ENCODE results near the gene MYOZ1. TPM values are rescaled to one million over a fixed set of nuclear protein-coding genes. Genes with fewer than 3 reads are reported as not detected.

MYOZ1 gene
- total and polyA plus RNA-seq, 2 donors (not counting 1 experiment from before 2014, with no cell fraction given), result not detected

- Histone ChIP-seq H3K36me3 (replicated peaks in 1 of 2; ENCODE audit: control extremely low read depth in 1 of 2, control insufficient read depth in 1 of 2, extremely low read depth in 1 of 2, insufficient read depth in 2 of 2, low read length in 1 of 2) (no peaks in the 10 kb centered on the region), H3K79me2 (ENCODE audit: control insufficient read depth, insufficient read depth, low read length) (no peaks in the 10 kb centered on the region), H3K9me3 (ENCODE audit: control extremely low read depth in 1 of 3, control insufficient read depth in 2 of 3, insufficient read depth in 1 of 3, low read length in 2 of 3) (no peaks in the 10 kb centered on the region), H3K4me1 (ENCODE audit: control insufficient read depth in 2 of 2, insufficient read depth in 2 of 2, low read length in 2 of 2) (no peaks in the 10 kb centered on the region), H3K27me3 (replicated peaks in 1 of 4; ENCODE audit: control extremely low read depth in 1 of 4, control insufficient read depth in 3 of 4, insufficient read depth in 4 of 4, low read length in 3 of 4) (no peaks in the 10 kb centered on the region), H2AFZ (ENCODE audit: insufficient read depth, low read depth, low read length, poor library complexity, severe bottlenecking) (no peak overlapping the region), H3K9ac (ENCODE audit: low read length) (no peak overlapping the region), H3K27ac (ENCODE audit: low read length in 2 of 2) (no peak overlapping the region), H3K4me2 (replicated peaks; ENCODE audit: low read depth, low read length, poor library complexity, severe bottlenecking) (no peak overlapping the region), H3K4me3 (ENCODE audit: control extremely low read depth in 1 of 5, extremely low read depth in 1 of 5, insufficient read depth in 1 of 5, low read depth in 2 of 5, low read length in 4 of 5) (no peak overlapping the region), H4K20me1 (ENCODE audit: control insufficient read depth, insufficient read depth, low read length, poor library complexity, severe bottlenecking) (no peaks in the 10 kb centered on the region)
- ChIA-PET POLR2A (no interaction called here), CTCF (interaction anchor here (1.5 to 1.6 kb wide), 2 partner anchors 11 to 105 kb away, joined by 3 to 5 read pairs; no protein-coding TSS in a partner anchor)
- Mint-ChIP-seq H3K27me3 (no peaks in the 10 kb centered on the region), H3K4me1 (no peaks in the 10 kb centered on the region), H3K27ac (no peak overlapping the region), H3K9me3 (ENCODE audit: insufficient read depth) (no peaks in the 10 kb centered on the region), H3K4me3 (no peak overlapping the region)
- ATAC-seq (ENCODE audit: low read depth) (no peak), DNase-seq (no peak)
- 96% methylated on average over 5 of the region's 5 CpGs for WGBS (ENCODE audit: insufficient coverage)
- no peak for TF ChIP-seq EZH2 (IDR thresholded peaks at IDR 0.05; ENCODE audit: borderline replicate concordance, insufficient read depth, low read depth, low read length, poor library complexity, severe bottlenecking)
- TF ChIP-seq CTCF (IDR thresholded peaks at IDR 0.05), result no peak
- intact Hi-C loops (cut with micrococcal nuclease), result no loop called here
Measured at GRCh38 chr10:73634421-73634820, 6.9 kb downstream of the MYOZ1 start.

GRCh38 chr10:73629165-73629564, 12.1 kb downstream of the MYOZ1 start:
- 97% methylated on average over 4 of the region's 5 CpGs for whole genome bisulfite sequencing (ENCODE audit: insufficient coverage)
- Histone ChIP-seq H3K27me3 (replicated peaks in 1 of 4; ENCODE audit: control extremely low read depth in 1 of 4, control insufficient read depth in 3 of 4, insufficient read depth in 4 of 4, low read length in 3 of 4) (no peaks in the 10 kb centered on the region), H3K4me3 (ENCODE audit: control extremely low read depth in 1 of 5, extremely low read depth in 1 of 5, insufficient read depth in 1 of 5, low read depth in 2 of 5, low read length in 4 of 5) (no peak overlapping the region), H2AFZ (ENCODE audit: insufficient read depth, low read depth, low read length, poor library complexity, severe bottlenecking) (no peak overlapping the region), H3K4me2 (replicated peaks; ENCODE audit: low read depth, low read length, poor library complexity, severe bottlenecking) (no peak overlapping the region), H3K27ac (ENCODE audit: low read length in 2 of 2) (no peak overlapping the region), H3K4me1 (ENCODE audit: control insufficient read depth in 2 of 2, insufficient read depth in 2 of 2, low read length in 2 of 2) (peaks cover 11% of the 10 kb centered on the region in 2 donors), H3K36me3 (replicated peaks in 1 of 2; ENCODE audit: control extremely low read depth in 1 of 2, control insufficient read depth in 1 of 2, extremely low read depth in 1 of 2, insufficient read depth in 2 of 2, low read length in 1 of 2) (no peaks in the 10 kb centered on the region), H4K20me1 (ENCODE audit: control insufficient read depth, insufficient read depth, low read length, poor library complexity, severe bottlenecking) (no peaks in the 10 kb centered on the region), H3K79me2 (ENCODE audit: control insufficient read depth, insufficient read depth, low read length) (peaks cover 9% of the 10 kb centered on the region), H3K9ac (ENCODE audit: low read length) (no peak overlapping the region), H3K9me3 (ENCODE audit: control extremely low read depth in 1 of 3, control insufficient read depth in 2 of 3, insufficient read depth in 1 of 3, low read length in 2 of 3) (no peaks in the 10 kb centered on the region)
- H3K4me1 Mint-ChIP-seq, result peaks cover 16% of the 10 kb centered on the region
- ChIA-PET POLR2A (interaction anchor here (0.5 kb wide), 1 partner anchor 392 kb away, joined by 5 read pairs; no protein-coding TSS in a partner anchor), CTCF (interaction anchor here (0.7 to 2.5 kb wide), 4 partner anchors 14 to 170 kb away, joined by 3 to 14 read pairs (median 4); no protein-coding TSS in a partner anchor)
- H3K9me3 Mint-ChIP-seq (ENCODE audit: insufficient read depth), result no peaks in the 10 kb centered on the region
- ATAC-seq (ENCODE audit: low read depth), result no peak
- DNase-seq, result no peak
- H3K27me3 Mint-ChIP-seq, result no peaks in the 10 kb centered on the region
- intact Hi-C loops (cut with micrococcal nuclease), result loop anchor here (10.0 kb wide), 1 partner anchor 246 kb away; the partner anchor contains the start of gene CAMK2G
- H3K4me3 Mint-ChIP-seq, result no peak overlapping the region
- TF ChIP-seq EZH2 (IDR thresholded peaks at IDR 0.05; ENCODE audit: borderline replicate concordance, insufficient read depth, low read depth, low read length, poor library complexity, severe bottlenecking), result no peak
- no peak for TF ChIP-seq CTCF (IDR thresholded peaks at IDR 0.05)
- no peak overlapping the region for H3K27ac Mint-ChIP-seq

Data from B cell (primary cell).